Measurements from ENCODE around the gene XDH. TPM values are rescaled to one million over a fixed set of nuclear protein-coding genes. Genes with fewer than 3 reads are reported as not detected.

The XDH gene
- total and polyA plus RNA-seq, 4 experiments from 2014 or later, result not detected

DNA sequence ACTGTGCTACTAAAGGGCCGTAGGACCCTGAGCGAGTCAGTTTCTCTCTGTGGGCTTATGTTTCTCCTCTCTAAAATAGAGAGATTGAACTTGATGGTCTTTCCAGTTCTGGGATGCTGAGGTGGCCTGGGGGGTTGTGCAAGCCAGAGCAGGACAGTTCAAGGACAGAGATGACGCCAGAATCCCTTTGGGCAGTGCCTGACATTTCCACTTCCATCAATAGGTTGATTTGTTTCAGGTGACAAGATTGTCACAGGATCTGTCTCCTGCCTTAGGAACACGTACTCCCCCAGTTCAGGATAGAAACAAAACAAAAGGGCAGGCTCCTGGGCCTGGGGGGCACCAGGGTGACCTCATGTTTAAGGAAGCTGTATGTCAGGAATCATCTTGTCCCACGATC is 82.0 kb downstream of the XDH start:
- no peaks in the 10 kb centered on the region for H3K4me1 Mint-ChIP-seq
- Histone ChIP-seq H3K4me1 (ENCODE audit: insufficient read depth, low read length) (no peaks in the 10 kb centered on the region), H3K36me3 (ENCODE audit: insufficient read depth, low read length) (no peaks in the 10 kb centered on the region), H3K27me3 (ENCODE audit: insufficient read depth, low read length) (no peaks in the 10 kb centered on the region), H3K27ac (ENCODE audit: low read depth, low read length) (no peak overlapping the region), H3K9me3 (ENCODE audit: control insufficient read depth in 1 of 2, low read length in 2 of 2) (no peaks in the 10 kb centered on the region), H3K4me3 (ENCODE audit: low read length in 2 of 2) (no peak overlapping the region)
- no peak for DNase-seq
- H3K36me3 Mint-ChIP-seq, result no peaks in the 10 kb centered on the region
- H3K27me3 Mint-ChIP-seq, result peaks cover 1 to 3% of the 10 kb centered on the region in 2 donors
- H3K27ac Mint-ChIP-seq, result no peak overlapping the region
- intact Hi-C loops (cut with micrococcal nuclease), result no loop called here
- ChIA-PET CTCF (ENCODE audit: partially characterized antibody) (interaction anchor here (1.1 to 11.4 kb wide), 13 partner anchors 10 to 1168 kb away, joined by 3 to 249 read pairs (median 10); partner anchors contain the start of gene EHD3), POLR2A (ENCODE audit: partially characterized antibody) (no interaction called here)
- no peaks in the 10 kb centered on the region for H3K9me3 Mint-ChIP-seq
- no peak overlapping the region for H3K4me3 Mint-ChIP-seq

GRCh38 chr2:31331156-31331555 is 83.4 kb downstream of the XDH start:
- POLR2A ChIA-PET (ENCODE audit: partially characterized antibody), result no interaction called here
- no peaks in the 10 kb centered on the region for H3K36me3 Mint-ChIP-seq
- H3K27ac Mint-ChIP-seq, result no peak overlapping the region
- peaks cover 0 to 4% (median under 1%) of the 10 kb centered on the region in 4 donors for H3K4me1 Mint-ChIP-seq
- no peaks in the 10 kb centered on the region for H3K36me3 ChIP-seq (ENCODE audit: insufficient read depth, low read length)
- H3K9me3 Mint-ChIP-seq, result no peaks in the 10 kb centered on the region
- no peak overlapping the region for H3K27ac ChIP-seq (ENCODE audit: low read depth, low read length)
- intact Hi-C loops (cut with micrococcal nuclease), result no loop called here
- DNase-seq, result no peak
- H3K27me3 Mint-ChIP-seq, result peaks cover 1 to 3% of the 10 kb centered on the region in 2 donors
- H3K4me3 Mint-ChIP-seq, result no peak overlapping the region
- CTCF ChIA-PET (ENCODE audit: partially characterized antibody), result interaction anchor here (1.3 to 11.4 kb wide), 4 partner anchors 12 to 1166 kb away, joined by 4 to 249 read pairs (median 8); no protein-coding TSS in a partner anchor
- no peaks in the 10 kb centered on the region for H3K9me3 ChIP-seq (ENCODE audit: control insufficient read depth in 1 of 2, low read length in 2 of 2)
- H3K4me1 ChIP-seq (ENCODE audit: insufficient read depth, low read length), result no peaks in the 10 kb centered on the region
- H3K4me3 ChIP-seq (ENCODE audit: low read length in 2 of 2), result no peak overlapping the region
- no peaks in the 10 kb centered on the region for H3K27me3 ChIP-seq (ENCODE audit: insufficient read depth, low read length)

GRCh38 chr2:31329081-31329625 is 85.4 kb downstream of the XDH start:
- H3K36me3 ChIP-seq (ENCODE audit: insufficient read depth, low read length), result no peaks in the 10 kb centered on the region
- H3K27ac ChIP-seq (ENCODE audit: low read depth, low read length), result no peak overlapping the region
- peaks cover 9% of the 10 kb centered on the region for H3K4me1 ChIP-seq (ENCODE audit: insufficient read depth, low read length)
- ChIA-PET POLR2A (ENCODE audit: partially characterized antibody) (interaction anchor here (1.2 to 1.7 kb wide), 2 partner anchors 9 to 617 kb away, joined by 3 to 4 read pairs; no protein-coding TSS in a partner anchor), CTCF (ENCODE audit: partially characterized antibody) (interaction anchor here (0.7 to 11.4 kb wide), 3 partner anchors 158 to 616 kb away, joined by 3 to 249 read pairs (median 11); no protein-coding TSS in a partner anchor)
- peak overlapping the region in 2 of 7 donors; percentile 22 to 26 for H3K27ac Mint-ChIP-seq
- H3K9me3 ChIP-seq (ENCODE audit: control insufficient read depth in 1 of 2, low read length in 2 of 2), result no peaks in the 10 kb centered on the region
- no peaks in the 10 kb centered on the region for H3K9me3 Mint-ChIP-seq
- no peaks in the 10 kb centered on the region for H3K27me3 ChIP-seq (ENCODE audit: insufficient read depth, low read length)
- no peaks in the 10 kb centered on the region for H3K36me3 Mint-ChIP-seq
- no peak overlapping the region for H3K4me3 ChIP-seq (ENCODE audit: low read length in 2 of 2)
- no peak for DNase-seq
- intact Hi-C loops (cut with micrococcal nuclease), result no loop called here
- H3K4me1 Mint-ChIP-seq, result peaks cover 10 to 15% (median 13%) of the 10 kb centered on the region in 4 donors
- peaks cover 1 to 2% of the 10 kb centered on the region in 2 donors for H3K27me3 Mint-ChIP-seq
- H3K4me3 Mint-ChIP-seq, result no peak overlapping the region

DNA sequence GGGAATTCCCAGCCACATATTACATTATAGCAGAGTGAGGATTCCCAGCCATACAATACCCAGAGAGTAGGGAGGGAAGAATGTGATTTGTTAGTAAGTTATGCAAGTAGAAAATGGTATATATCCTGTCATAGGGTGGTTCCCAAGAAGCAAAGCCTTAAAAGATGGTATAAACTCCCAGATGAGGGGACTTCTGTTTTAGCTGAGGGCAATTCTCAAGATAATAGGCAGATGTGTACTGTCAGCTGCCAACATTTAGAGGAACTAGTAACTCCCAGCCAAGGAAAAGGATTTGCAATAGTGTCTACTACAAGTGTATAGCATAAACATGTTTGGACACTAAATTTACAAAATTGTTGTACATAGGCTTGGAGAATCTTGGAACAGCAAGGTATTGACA is 86.5 kb downstream of the XDH start:
- Mint-ChIP-seq H3K27me3 (no peaks in the 10 kb centered on the region), H3K4me3 (no peak overlapping the region), H3K27ac (no peak overlapping the region), H3K36me3 (no peaks in the 10 kb centered on the region), H3K4me1 (peaks cover 21 to 26% (median 24%) of the 10 kb centered on the region in 4 donors), H3K9me3 (no peaks in the 10 kb centered on the region)
- no peaks in the 10 kb centered on the region for H3K27me3 ChIP-seq (ENCODE audit: insufficient read depth, low read length)
- no peak for DNase-seq
- intact Hi-C loops (cut with micrococcal nuclease), result no loop called here
- POLR2A ChIA-PET (ENCODE audit: partially characterized antibody), result no interaction called here
- peaks cover 20% of the 10 kb centered on the region for H3K4me1 ChIP-seq (ENCODE audit: insufficient read depth, low read length)
- no peak overlapping the region for H3K27ac ChIP-seq (ENCODE audit: low read depth, low read length)
- no peaks in the 10 kb centered on the region for H3K9me3 ChIP-seq (ENCODE audit: control insufficient read depth in 1 of 2, low read length in 2 of 2)
- H3K36me3 ChIP-seq (ENCODE audit: insufficient read depth, low read length), result no peaks in the 10 kb centered on the region
- no peak overlapping the region for H3K4me3 ChIP-seq (ENCODE audit: low read length in 2 of 2)
- CTCF ChIA-PET (ENCODE audit: partially characterized antibody), result interaction anchor here (1.4 to 11.4 kb wide), 3 partner anchors 14 to 615 kb away, joined by 3 to 249 read pairs (median 11); no protein-coding TSS in a partner anchor

DNA sequence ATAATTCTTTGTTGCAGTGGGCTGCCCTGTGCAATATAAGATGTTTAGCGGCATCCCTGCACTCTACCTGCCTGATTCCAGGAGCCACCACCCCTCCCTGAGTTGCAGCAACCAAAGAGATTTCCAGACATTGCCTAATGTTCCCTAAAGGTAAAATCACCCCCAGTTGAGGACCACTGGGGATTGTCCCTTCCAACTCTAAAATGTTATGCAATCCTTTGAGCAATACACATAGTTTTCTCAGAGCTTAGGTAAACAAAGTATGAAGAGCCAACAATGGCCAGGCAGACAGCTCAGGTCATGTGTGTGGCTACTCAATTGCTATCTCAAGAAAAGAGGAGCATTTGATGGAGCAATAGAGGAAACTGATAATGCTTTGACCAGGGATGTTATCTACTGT is 87.0 kb downstream of the XDH start:
- Histone ChIP-seq H3K36me3 (ENCODE audit: insufficient read depth, low read length) (no peaks in the 10 kb centered on the region), H3K9me3 (ENCODE audit: control insufficient read depth in 1 of 2, low read length in 2 of 2) (no peaks in the 10 kb centered on the region), H3K27me3 (ENCODE audit: insufficient read depth, low read length) (no peaks in the 10 kb centered on the region), H3K27ac (ENCODE audit: low read depth, low read length) (no peak overlapping the region), H3K4me1 (ENCODE audit: insufficient read depth, low read length) (peaks cover 25% of the 10 kb centered on the region), H3K4me3 (ENCODE audit: low read length in 2 of 2) (no peak overlapping the region)
- Mint-ChIP-seq H3K9me3 (no peaks in the 10 kb centered on the region), H3K4me3 (no peak overlapping the region), H3K27me3 (no peaks in the 10 kb centered on the region), H3K4me1 (peaks cover 25 to 32% (median 29%) of the 10 kb centered on the region in 4 donors), H3K36me3 (no peaks in the 10 kb centered on the region), H3K27ac (no peak overlapping the region)
- DNase-seq, result no peak
- POLR2A ChIA-PET (ENCODE audit: partially characterized antibody), result no interaction called here
- intact Hi-C loops (cut with micrococcal nuclease), result no loop called here
- CTCF ChIA-PET (ENCODE audit: partially characterized antibody), result interaction anchor here (1.4 to 11.4 kb wide), 2 partner anchors 14 to 614 kb away, joined by 3 to 249 read pairs; no protein-coding TSS in a partner anchor

GRCh38 chr2:31324016-31324633 is 90.4 kb downstream of the XDH start:
- H3K36me3 Mint-ChIP-seq, result no peaks in the 10 kb centered on the region
- ChIA-PET POLR2A (ENCODE audit: partially characterized antibody) (interaction anchor here (1.1 to 1.5 kb wide), 2 partner anchors 90 to 1091 kb away, joined by 3 read pairs; partner anchors contain the start of gene EHD3), CTCF (ENCODE audit: partially characterized antibody) (interaction anchor here (0.7 to 4.7 kb wide), 3 partner anchors 9 to 930 kb away, joined by 3 to 25 read pairs (median 3); no protein-coding TSS in a partner anchor)
- Histone ChIP-seq H3K27me3 (ENCODE audit: insufficient read depth, low read length) (no peaks in the 10 kb centered on the region), H3K27ac (ENCODE audit: low read depth, low read length) (no peak overlapping the region), H3K4me3 (ENCODE audit: low read length in 2 of 2) (peak overlapping the region in 1 of 2 donors; percentile 39), H3K36me3 (ENCODE audit: insufficient read depth, low read length) (no peaks in the 10 kb centered on the region), H3K9me3 (ENCODE audit: control insufficient read depth in 1 of 2, low read length in 2 of 2) (no peaks in the 10 kb centered on the region), H3K4me1 (ENCODE audit: insufficient read depth, low read length) (peaks cover 41% of the 10 kb centered on the region)
- no peaks in the 10 kb centered on the region for H3K9me3 Mint-ChIP-seq
- peaks cover 40 to 62% (median 50%) of the 10 kb centered on the region in 4 donors for H3K4me1 Mint-ChIP-seq
- peak overlapping the region; percentile 71 to 84 (median 82) for H3K4me3 Mint-ChIP-seq
- peak in 4 of 5 donors; percentile 9 to 28 (median 25) for DNase-seq
- peak overlapping the region; percentile 58 to 94 (median 88) for H3K27ac Mint-ChIP-seq
- H3K27me3 Mint-ChIP-seq, result no peaks in the 10 kb centered on the region
- intact Hi-C loops (cut with micrococcal nuclease), result no loop called here

- CTCF ChIA-PET (ENCODE audit: partially characterized antibody), result interaction anchor here (1.9 to 4.7 kb wide), 2 partner anchors 11 to 611 kb away, joined by 10 to 25 read pairs; no protein-coding TSS in a partner anchor
- Histone ChIP-seq H3K4me1 (ENCODE audit: insufficient read depth, low read length) (peaks cover 58% of the 10 kb centered on the region), H3K4me3 (ENCODE audit: low read length in 2 of 2) (no peak overlapping the region), H3K36me3 (ENCODE audit: insufficient read depth, low read length) (no peaks in the 10 kb centered on the region), H3K27ac (ENCODE audit: low read depth, low read length) (no peak overlapping the region), H3K27me3 (ENCODE audit: insufficient read depth, low read length) (no peaks in the 10 kb centered on the region), H3K9me3 (ENCODE audit: control insufficient read depth in 1 of 2, low read length in 2 of 2) (no peaks in the 10 kb centered on the region)
- Mint-ChIP-seq H3K4me3 (peak overlapping the region in 4 of 8 donors; percentile 24 to 84 (median 30)), H3K27me3 (no peaks in the 10 kb centered on the region), H3K4me1 (peaks cover 52 to 80% (median 64%) of the 10 kb centered on the region in 4 donors), H3K9me3 (no peaks in the 10 kb centered on the region), H3K36me3 (no peaks in the 10 kb centered on the region), H3K27ac (peak overlapping the region in 6 of 7 donors; percentile 23 to 82 (median 52))
- POLR2A ChIA-PET (ENCODE audit: partially characterized antibody), result interaction anchor here (1.4 kb wide), 1 partner anchor 11 kb away, joined by 3 read pairs; no protein-coding TSS in a partner anchor
- no peak for DNase-seq
- intact Hi-C loops (cut with micrococcal nuclease), result no loop called here
Observed at GRCh38 chr2:31322371-31322770, 92.2 kb downstream of the XDH start.

All from CD4-positive, alpha-beta memory T cell (primary cell).